ENCODE measurements around the gene TSPAN9.

The TSPAN9 gene

DNA sequence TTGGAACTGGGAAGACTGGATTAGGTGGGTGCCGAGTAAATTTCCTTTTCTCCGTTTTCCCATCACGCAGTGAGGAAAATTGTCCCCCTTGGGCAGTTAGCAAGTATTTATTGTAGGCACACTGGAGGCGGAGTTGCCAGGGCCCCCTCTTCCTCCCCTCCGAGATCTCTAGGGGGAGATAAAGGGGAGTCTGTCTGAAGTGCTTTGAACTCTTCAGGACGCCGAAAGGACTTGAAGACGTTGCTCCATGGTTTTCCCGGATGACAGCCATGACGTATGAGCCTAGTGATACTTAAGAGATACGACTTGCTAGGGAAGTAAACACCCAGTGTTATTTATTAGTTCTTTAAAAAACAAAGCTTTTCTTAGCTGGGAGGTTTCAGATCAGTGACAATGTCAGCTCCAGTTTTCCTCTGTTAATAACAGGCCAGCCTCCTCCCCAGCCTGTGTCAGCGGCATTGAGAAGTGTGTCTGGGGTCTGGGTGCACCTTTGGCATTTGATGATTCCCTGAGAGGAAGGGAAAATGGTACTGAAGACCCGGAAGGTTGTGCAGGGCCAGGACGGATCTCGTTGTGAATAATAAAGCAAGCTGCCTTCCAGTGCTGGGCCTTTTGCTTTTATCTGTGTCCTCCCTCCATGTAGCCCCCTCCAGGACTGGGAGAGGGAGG, 78.7 kb downstream of the TSPAN9 start:
- TF ChIP-seq POLR2AphosphoS5 (IDR thresholded peaks at IDR 0.05; ENCODE audit: low read depth, low read length), result no peak
- TF ChIP-seq, protein P1, sequence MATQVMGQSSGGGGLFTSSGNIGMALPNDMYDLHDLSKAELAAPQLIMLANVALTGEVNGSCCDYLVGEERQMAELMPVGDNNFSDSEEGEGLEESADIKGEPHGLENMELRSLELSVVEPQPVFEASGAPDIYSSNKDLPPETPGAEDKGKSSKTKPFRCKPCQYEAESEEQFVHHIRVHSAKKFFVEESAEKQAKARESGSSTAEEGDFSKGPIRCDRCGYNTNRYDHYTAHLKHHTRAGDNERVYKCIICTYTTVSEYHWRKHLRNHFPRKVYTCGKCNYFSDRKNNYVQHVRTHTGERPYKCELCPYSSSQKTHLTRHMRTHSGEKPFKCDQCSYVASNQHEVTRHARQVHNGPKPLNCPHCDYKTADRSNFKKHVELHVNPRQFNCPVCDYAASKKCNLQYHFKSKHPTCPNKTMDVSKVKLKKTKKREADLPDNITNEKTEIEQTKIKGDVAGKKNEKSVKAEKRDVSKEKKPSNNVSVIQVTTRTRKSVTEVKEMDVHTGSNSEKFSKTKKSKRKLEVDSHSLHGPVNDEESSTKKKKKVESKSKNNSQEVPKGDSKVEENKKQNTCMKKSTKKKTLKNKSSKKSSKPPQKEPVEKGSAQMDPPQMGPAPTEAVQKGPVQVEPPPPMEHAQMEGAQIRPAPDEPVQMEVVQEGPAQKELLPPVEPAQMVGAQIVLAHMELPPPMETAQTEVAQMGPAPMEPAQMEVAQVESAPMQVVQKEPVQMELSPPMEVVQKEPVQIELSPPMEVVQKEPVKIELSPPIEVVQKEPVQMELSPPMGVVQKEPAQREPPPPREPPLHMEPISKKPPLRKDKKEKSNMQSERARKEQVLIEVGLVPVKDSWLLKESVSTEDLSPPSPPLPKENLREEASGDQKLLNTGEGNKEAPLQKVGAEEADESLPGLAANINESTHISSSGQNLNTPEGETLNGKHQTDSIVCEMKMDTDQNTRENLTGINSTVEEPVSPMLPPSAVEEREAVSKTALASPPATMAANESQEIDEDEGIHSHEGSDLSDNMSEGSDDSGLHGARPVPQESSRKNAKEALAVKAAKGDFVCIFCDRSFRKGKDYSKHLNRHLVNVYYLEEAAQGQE (IDR thresholded peaks at IDR 0.05; ENCODE audit: insufficient read depth in 1 of 2, low read depth in 2 of 2, low read length in 2 of 2), result no peak
- TF ChIP-seq FOXP2 (optimal IDR thresholded peaks at IDR 0.05; ENCODE audit: borderline replicate concordance, extremely low read depth, extremely low read length, insufficient read depth), result no peak
- no peak for TF ChIP-seq TAF1 (IDR thresholded peaks at IDR 0.05; ENCODE audit: borderline replicate concordance, insufficient read depth, low read length)
- TF ChIP-seq SIN3A (IDR thresholded peaks at IDR 0.05; ENCODE audit: borderline replicate concordance, insufficient read depth, low read length), result no peak

DNA sequence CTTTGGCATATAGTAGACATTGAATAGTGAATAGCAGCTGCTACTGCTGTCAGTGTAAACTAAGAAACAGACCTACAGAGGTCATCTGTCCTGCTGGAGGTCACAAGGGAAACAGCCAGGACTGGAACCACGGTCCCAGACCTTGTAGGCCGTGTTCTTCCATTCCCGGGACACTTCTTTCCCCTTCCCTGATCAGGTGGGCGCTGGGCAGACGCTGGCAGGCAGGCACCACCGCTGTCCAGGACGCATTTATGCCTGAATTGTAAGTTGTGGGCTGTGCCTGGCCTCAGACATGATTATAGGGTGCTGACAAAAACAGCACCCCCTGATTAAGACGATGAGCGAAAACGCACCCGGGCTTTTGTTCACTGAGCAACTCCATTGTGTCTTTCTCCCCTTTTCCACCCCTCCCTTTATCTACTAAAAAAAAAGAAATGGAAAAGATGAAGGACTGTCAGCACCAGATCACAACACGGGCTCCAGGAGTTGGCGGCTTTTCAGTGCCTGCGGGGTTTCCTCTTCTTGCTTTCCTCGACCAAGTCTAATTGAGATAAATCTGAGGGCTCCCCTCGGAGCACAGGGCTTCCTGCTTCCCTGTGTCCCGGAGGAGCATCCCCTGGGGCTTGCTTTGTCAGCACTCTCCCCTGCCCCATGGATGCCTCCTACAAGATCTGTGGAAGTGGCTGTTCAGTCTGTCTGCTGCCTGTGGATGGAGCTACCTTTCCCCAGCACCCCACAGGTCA, 80.6 kb downstream of the TSPAN9 start:
- TF ChIP-seq FOXP2 (optimal IDR thresholded peaks at IDR 0.05; ENCODE audit: borderline replicate concordance, extremely low read depth, extremely low read length, insufficient read depth) (no peak), SIN3A (IDR thresholded peaks at IDR 0.05; ENCODE audit: borderline replicate concordance, insufficient read depth, low read length) (no peak), POLR2AphosphoS5 (IDR thresholded peaks at IDR 0.05; ENCODE audit: low read depth, low read length) (no peak), TAF1 (IDR thresholded peaks at IDR 0.05; ENCODE audit: borderline replicate concordance, insufficient read depth, low read length) (no peak)
- TF ChIP-seq, protein P1 (IDR thresholded peaks at IDR 0.05; ENCODE audit: insufficient read depth in 1 of 2, low read depth in 2 of 2, low read length in 2 of 2), result no peak

DNA sequence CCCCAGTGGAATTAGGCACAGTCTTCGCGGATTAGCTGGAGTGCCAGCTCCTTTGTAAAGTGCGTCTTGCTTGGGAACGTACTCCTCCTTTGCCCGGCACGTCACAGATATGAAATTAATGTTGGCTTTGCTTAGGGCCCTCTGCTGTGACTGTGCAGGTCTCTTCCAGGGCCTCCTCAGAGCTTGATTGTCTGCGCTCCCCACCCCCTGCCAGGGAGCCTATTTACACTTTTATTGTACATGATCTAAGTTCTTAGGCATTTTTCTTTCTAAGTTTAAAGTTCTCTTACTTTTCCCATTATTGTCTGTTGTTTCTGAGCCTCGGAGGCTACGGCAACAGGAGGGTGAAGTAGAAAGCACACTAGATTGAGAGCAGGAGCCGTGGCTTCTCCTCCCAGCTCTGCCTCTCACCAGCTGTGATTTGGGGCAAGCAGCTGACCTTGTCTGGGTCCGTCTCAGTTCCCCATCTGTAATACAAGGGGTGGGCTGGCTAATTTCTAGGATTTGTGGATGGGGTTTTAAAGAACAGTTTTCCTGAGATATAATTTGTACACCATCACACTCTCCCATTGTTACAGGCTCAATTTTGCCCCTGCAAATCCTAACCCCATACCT, 81.8 kb downstream of the TSPAN9 start:
- TF ChIP-seq TAF1 (IDR thresholded peaks at IDR 0.05; ENCODE audit: borderline replicate concordance, insufficient read depth, low read length) (no peak), POLR2AphosphoS5 (IDR thresholded peaks at IDR 0.05; ENCODE audit: low read depth, low read length) (no peak), SIN3A (IDR thresholded peaks at IDR 0.05; ENCODE audit: borderline replicate concordance, insufficient read depth, low read length) (no peak), FOXP2 (optimal IDR thresholded peaks at IDR 0.05; ENCODE audit: borderline replicate concordance, extremely low read depth, extremely low read length, insufficient read depth) (no peak)
- TF ChIP-seq, protein P1 (IDR thresholded peaks at IDR 0.05; ENCODE audit: insufficient read depth in 1 of 2, low read depth in 2 of 2, low read length in 2 of 2), result no peak

DNA sequence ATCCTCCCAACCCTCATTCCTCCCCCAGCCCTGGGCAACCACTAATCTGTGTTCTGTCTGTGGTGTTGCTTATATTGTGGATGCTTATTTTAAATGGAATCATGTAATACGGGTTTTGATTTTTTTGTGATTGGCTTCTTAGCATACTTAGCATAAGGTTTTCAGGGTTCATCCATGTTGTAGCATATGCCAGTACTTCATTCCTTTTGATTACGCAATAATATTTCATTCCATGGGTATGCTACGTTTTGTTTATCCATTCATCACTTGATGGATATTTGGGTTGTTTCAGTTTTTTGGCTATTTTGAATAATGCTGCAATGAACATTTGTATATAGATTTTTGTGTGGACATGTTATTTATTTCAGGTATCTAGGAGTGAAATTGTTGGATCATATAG, 82.9 kb downstream of the TSPAN9 start:
- TF ChIP-seq POLR2AphosphoS5 (IDR thresholded peaks at IDR 0.05; ENCODE audit: low read depth, low read length) (no peak), FOXP2 (optimal IDR thresholded peaks at IDR 0.05; ENCODE audit: borderline replicate concordance, extremely low read depth, extremely low read length, insufficient read depth) (no peak), TAF1 (IDR thresholded peaks at IDR 0.05; ENCODE audit: borderline replicate concordance, insufficient read depth, low read length) (no peak), SIN3A (IDR thresholded peaks at IDR 0.05; ENCODE audit: borderline replicate concordance, insufficient read depth, low read length) (no peak)
- TF ChIP-seq, protein P1 (IDR thresholded peaks at IDR 0.05; ENCODE audit: insufficient read depth in 1 of 2, low read depth in 2 of 2, low read length in 2 of 2), result no peak
